Erythroblast (primary cell): Measurements from ENCODE around the gene FASTKD1.

Experiments used
- GATA1 ChIP-seq: IDR thresholded peaks from 2 replicates; pipeline ENCODE4 v1.6.1; 2011; ENCODE audit warnings: low read depth, mild to moderate bottlenecking, control low read depth, low read length, moderate library complexity
- POLR2A ChIP-seq: IDR thresholded peaks from 2 replicates; pipeline ENCODE4 v1.6.1; 2011; ENCODE audit warnings: mild to moderate bottlenecking, low read length

DNA sequence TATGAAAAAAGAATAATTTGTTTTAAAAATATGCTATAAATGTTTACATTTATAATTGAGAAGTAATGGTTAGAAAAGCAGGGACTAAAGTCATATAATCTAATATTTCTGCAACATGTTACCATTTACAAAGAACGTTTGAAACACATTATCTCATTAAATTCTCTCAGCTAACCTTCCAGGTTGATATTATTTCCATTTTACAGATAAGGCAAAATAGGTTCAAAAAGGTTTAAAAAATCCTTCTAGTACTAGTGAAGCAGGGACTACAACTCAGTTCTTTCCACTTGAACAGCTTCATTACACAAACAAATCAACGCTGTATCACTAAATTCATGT, 875 bp downstream of the FASTKD1 start:
- TF ChIP-seq POLR2A (no peak), GATA1 (no peak)
